Ramos (cell line): Measurements from ENCODE around the gene BIRC6.
"Not testable (repeated sequence)": the region's sequence is repeated elsewhere in the genome, so short reads cannot be mapped to it uniquely, and the experiment has no call there.

ENCODE experiments used
- in situ Hi-C: fragments of 300-500 bp; cut with MboI; formaldehyde crosslinking; loops from one replicate; pipeline ENCODE4 v1.14.3; 2022; ENCODE audit warnings: low sequenced_read_pairs; ENCODE audit not compliant: unreplicated experiment

The BIRC6 gene

DNA sequence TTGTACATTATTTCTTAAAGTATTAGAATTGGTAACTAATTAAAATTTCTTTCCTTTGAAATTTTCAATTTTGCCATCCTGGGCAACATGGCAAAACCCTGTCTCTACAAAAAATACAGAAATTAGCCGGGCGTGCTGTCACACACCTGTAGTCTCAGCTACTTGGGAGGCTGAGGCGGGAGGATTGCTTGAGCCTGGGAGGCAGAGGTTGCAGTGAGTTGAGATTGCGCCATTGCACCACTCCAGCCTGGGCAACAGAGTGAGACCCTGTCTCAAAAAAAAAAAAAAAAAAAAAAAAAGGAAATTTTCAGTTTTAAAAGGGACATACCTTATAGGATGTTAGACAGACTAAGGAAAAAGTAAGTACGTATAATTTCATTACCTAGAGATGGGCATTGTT is 14.1 kb downstream of the BIRC6 start:
- in situ Hi-C loops: not testable (repeated sequence)

DNA sequence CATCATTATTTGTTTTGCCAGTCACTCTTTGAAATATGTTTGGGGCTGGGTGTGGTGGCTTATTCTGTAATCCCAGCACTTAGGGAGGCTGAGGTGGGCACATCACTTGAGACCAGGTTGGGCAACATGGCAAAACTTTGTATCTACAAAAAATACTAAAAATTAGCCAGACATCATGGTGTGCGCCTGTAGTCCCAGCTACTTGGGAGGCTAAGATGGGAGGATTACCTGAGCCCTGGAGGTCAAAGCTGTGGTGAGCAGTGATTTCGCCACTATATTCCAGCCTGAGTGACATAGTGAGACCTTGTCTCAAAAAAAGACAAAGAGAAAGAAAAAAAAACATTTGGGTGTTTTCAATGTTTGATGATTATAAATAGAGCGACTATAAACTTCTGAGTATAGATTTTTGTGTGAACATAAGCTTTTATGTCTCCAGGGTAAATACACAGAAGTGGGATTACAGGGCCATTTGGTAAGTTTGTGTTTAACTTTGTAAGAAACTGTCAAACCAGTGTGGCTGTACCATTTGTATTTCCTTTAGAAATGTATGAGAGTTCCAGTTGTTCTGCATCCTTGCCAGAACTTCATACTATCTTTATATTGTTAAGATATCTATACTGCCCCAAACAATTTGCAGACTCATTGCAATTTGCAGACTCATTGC is 15.8 kb downstream of the BIRC6 start:
- in situ Hi-C loops: no loop called here

DNA sequence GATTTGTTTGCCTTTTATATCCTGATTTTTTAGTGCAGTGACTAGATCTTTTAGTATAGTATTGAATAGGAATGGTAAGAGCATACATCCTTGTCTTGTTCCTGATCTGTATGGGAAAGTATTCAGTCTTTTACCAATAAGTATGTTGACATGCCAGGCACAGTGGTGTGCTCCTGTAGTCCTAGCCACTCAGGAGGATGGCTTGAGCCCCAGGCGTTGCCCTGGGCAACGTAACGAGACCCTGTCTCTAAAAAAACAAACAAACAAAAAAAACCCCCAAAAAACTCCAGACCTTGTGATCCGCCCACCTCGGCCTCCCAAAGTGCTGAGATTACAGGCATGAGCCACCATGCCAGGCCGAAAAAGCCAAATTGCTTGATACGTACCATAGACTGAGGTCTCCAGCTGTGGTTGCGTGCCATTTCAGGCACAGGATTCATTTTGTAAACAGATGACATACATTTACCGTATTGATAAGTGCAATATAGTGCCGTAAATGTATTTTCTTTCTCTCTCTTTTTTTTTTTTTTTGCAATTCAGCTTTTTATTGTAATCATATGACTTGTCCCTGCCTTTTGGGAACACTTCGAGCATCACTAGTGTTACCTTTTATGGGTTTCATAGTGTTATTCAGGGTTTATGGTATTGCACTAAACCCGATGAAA is 18.5 kb downstream of the BIRC6 start:
- in situ Hi-C loops: no loop called here

DNA sequence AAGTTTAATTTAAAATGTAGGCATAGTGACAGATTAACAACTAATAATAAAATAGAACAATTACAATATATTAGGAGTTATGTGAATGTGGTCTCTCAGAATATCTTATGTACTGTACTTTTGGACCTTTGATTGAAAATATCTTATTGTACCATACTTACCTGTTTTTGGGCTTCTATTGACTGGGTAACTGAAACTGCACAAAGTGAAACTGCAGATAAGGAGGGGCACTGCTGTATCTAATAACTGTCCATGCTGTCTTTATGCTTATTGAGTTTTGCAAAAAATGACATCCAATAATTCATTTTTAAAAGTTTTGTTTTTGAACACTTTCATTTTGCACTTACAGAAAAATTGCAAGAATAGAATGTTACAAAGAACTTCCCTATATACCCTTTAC is 19.9 kb downstream of the BIRC6 start:
- in situ Hi-C loops: no loop called here

DNA sequence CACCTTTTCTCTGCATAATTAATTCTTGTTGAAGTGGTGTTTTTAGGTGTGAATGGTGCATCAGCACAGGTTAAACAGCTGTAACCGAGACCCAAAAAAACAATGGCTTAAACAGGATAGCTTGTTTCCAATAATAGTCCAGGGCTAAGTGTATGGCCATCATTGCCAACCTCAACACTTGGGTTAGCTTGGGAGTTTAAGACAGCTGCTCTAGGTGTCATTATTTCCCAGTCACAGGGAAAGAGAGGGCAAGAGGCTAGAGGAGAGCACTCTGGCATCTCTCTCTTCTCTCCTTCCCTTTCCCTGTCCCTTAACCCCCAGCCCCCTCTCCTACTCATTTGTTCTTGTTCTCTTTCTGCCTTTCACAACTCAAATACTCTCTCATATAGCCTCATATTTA is 21.1 kb downstream of the BIRC6 start:
- in situ Hi-C loops: no loop called here

DNA sequence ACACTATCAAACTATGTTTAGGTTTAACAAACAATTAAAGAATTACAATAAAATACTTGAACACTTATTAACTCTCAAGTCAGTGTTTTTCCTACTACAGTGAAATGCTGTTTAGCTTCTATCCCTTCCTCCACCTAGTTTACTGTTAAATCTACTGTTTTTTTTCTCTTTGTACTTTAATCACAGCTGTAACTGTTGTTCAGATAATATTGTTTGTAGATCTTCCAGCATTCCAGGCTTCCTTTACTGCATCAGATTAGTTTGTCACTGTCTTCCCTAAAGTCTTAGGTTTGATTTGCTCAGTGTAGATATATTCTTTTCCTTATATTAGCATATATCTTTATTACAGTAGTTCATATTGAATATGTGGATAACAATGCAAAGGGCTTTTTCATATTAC is 22.5 kb downstream of the BIRC6 start:
- in situ Hi-C loops: no loop called here

DNA sequence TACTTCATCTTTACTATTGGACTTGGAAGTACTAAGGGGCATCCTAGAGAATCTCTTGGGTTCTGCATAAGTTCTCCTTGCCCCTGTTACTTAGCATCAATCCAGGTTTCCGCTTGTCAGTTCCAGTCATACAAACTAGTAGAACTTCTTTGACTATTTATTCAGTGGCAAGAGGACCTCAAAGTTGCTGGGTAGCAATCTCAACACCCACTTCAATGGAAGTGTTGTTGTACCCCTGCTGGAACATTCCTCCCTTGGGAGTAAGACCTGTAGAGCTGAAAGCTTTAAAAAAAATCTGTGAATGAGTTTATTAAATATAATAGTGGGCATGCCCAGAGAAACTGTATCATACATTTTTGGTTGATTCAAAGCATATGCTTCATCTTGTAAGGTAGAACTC is 27.0 kb downstream of the BIRC6 start:
- in situ Hi-C loops: no loop called here

DNA sequence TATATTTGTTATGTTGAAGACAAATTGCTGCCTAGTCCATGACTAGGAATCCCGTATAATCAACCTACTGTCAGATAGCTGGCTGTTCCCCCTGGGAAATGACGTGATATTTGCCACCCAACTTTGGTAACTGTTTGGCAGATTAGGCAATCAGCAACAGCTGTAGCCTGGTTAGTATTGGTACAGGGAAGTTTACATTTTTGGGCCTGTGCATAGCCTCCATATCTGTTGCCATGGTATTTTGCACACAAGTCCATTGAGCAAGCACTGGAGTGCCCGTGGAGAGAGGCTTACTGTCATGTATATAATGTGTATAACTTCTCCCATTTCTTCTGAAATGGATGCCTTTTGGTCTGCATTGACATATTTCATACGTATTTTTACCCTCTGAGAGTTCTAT is 27.7 kb downstream of the BIRC6 start:
- in situ Hi-C loops: no loop called here

DNA sequence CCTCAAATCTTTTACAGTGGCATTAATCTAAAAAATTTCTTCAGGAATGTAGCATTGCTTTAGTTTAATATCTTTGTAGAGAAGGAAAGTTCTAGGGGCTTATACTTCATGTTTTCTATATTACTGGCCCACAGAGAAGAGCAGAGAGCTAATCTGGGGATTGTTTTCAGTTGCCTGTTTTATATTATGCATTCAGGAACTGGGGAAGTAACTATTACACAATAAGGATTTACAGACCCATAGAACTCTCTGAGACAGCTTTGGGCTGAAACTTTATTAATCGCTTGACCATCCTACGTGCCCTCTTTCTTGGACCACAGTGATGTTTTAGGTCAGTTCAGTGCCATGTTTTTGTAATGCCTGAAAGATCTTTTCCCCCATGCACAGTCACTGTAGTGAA is 29.9 kb downstream of the BIRC6 start:
- in situ Hi-C loops: no loop called here

DNA sequence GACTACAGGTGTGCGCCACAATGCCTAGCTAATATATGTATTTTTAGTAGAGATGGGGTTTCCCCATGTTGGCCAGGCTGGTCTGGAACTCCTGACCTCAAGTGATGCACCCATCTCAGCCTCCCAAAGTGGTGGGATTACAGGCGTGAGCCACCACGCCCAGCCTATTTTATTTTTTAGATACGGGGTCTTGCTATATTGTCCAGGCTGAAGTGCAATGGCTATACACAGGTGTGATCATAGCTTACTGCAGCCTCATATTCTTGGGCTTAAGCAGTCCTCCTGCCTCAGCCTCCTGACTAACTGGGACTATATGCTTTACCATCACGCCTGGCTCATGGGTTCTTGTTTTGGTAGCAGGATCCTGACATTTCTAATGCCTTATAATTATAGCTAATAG is 42.4 kb downstream of the BIRC6 start:
- in situ Hi-C loops: no loop called here

DNA sequence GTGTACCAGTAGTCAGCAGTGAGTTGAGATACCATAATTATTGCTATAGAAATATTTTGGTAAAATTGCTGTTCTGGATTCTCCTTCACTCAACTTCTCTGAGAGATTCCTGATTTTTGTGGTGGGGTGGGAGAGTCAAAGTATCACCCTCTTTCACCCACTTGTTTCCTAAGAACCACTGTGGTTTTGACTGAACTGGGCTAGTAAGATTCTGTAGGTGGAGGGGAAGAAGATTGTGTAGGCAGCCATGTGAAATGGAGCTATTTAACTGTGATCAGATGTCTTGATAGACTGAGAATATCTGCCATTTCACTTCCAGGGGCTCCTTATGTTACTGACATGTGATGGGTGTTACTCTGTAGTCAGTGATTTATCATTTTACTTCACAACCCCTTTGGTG is 45.3 kb downstream of the BIRC6 start:
- in situ Hi-C loops: no loop called here

DNA sequence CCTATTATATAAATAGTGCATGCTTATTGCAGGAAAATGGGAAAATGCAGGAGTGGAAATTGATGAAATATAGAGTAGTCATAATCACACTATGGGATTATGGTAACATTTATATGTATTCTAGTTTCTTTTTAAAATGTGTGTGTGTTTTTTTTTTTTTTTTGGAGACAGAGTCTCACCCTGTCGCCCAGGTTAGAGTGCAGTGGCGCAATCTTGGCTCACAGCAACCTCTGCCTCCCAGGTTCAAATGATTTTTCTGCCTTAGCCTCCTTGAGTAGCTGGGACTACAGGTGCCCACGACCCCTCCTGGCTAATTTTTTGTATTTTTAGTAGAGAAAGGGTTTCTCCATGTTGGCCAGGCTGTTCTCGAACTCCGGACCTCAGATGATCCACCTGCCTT is 47.0 kb downstream of the BIRC6 start:
- in situ Hi-C loops: no loop called here

DNA sequence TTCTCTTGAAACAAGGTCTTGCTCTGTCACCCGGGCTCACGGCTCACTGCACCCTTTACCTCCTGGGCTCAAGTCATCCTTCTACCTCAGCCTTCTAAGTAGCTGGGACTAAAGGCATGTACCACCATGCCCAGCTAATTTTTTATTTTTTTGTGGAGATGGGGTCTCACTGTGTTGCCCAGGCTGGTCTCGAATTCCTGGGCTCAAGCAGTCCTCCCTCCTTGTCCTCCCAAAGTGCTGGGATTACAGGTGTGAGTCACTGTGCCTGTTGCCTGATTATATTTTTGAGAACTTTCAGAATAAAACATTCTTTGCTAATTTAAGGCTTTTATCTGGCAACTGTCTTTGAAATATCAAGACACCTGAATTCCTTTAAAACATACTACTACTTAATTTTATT is 47.9 kb downstream of the BIRC6 start:
- in situ Hi-C loops: no loop called here

DNA sequence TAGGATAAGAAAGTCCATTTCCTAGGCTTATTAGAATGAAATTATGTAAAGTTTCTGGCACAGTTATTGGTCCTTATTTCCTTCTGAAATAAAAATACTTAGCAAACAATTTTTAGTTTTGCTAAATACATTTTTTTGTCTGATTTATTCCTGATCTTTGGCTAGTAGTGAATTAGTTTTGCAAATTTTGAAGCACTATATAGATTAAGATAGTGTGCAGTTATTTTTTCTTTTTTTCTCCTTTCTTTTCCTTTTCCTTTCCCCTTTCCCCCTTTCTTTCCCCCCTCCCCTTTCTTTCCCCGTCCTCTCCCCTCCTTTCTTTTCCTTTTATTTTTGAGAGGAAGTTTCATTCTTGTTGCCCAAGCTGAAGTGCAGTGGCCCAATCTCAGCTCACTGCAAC is 59.7 kb downstream of the BIRC6 start:
- in situ Hi-C loops: no loop called here

DNA sequence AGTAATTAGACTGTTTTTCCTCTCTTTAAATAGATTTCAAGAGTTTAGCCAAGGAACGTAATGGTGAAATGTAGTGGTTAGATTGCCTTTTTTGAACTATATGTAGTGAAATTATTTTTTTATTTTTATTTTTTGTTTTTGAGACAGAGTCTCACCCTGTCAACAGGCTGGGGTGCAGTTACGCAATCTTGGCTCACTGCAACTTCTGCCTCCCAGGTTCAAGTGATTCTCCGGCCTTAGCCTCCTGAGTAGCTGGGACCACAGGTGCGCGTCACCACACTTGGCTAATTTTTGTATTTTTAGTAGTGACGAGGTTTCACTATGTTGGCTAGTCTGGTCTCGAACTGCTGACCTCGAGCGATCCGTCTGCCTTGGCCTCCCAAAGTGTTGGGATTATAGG is 60.8 kb downstream of the BIRC6 start:
- in situ Hi-C loops: no loop called here

DNA sequence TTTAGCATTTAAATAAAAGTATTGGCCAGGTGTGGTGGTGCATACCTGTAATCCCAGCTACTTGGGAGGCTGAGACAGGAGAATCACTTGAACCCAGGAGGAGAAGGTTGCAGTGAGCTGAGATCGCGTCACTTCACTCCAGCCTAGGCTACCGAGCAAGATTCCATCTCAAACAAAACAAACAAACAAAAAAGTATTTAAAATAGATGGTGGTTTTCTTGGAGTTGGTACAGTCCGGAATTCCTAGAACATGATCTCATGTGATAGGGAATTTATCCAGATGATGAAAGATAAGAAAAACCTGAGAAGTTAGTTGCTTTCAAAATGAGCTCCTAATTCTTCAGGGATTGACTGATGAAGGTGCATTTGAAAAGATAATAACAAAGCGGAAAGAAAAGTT is 62.0 kb downstream of the BIRC6 start:
- in situ Hi-C loops: no loop called here

DNA sequence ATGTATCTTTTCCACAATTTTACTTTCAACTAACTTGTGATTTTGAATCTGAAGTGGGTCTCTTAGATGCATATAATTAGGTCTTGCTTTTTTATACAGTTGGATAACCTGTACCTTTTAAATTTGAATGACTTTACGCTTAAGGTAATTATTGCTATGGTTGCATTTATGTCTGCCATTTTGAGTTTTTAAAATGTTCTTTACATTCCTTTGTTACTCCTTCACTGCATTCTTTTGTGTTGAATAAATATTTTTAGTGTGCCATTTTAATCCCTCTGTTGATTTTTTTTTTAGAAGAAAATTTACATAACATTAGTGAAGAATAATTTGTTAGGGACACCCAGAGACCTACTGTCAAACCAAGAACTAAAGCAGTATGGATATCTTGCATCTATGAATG is 65.3 kb downstream of the BIRC6 start:
- in situ Hi-C loops: no loop called here

DNA sequence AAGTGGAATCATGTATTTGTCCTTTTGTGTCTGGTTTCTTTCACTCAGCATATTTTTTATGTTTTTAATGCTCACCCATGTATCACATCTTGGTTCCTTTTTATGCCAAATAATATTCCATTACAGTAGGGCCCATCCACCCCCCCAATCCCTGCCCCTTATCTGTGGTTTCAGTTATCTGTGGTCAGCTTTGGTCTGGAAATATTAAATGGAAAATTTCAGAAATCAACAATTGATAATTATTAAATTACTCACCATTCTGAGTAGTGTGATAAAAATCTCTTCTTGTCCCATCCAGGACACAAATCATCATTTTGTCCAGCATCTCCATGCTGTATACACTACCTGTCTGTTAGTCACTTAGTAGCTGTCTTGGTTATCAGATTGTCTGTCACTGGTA is 66.7 kb downstream of the BIRC6 start:
- in situ Hi-C loops: no loop called here

DNA sequence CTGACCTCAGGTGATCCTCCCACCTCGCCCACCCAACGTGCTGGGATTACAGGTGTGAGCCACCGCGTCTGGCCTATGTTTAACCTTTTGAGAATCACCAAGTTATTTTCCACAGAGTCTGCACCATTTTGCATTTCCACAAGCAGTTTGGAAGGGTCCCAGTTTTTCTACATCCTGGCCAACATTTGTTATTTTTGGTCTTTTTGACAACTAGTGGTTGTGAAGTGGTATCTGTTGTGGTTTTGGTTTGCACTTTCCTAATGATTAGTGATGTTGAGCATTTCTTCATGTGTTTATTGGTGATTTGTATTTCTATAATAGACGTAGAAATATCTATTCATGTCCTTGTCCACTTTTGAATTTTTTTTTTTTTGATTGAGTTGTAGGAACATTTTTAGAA is 67.9 kb downstream of the BIRC6 start:
- in situ Hi-C loops: no loop called here

DNA sequence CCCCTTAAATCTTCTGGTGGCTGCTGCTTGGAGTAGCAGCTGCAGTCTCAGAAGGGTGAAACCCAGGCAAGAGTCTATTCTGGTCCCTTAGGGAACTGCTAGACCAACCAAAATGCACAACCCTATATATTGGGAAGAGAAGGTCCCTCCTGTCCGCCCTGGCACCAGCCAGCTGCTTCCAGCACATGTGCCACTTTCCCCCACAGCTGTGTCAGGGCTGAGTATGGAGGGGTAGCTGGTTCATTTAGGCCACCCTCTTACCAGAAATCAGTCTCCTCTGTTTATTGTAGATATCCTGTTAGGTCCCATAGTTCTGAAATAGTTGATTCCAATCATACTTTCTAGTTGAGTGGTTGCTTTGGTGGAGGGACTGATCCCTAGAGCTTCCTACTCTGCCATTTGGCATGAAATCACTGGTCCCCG is 68.9 kb downstream of the BIRC6 start:
- in situ Hi-C loops: no loop called here

DNA sequence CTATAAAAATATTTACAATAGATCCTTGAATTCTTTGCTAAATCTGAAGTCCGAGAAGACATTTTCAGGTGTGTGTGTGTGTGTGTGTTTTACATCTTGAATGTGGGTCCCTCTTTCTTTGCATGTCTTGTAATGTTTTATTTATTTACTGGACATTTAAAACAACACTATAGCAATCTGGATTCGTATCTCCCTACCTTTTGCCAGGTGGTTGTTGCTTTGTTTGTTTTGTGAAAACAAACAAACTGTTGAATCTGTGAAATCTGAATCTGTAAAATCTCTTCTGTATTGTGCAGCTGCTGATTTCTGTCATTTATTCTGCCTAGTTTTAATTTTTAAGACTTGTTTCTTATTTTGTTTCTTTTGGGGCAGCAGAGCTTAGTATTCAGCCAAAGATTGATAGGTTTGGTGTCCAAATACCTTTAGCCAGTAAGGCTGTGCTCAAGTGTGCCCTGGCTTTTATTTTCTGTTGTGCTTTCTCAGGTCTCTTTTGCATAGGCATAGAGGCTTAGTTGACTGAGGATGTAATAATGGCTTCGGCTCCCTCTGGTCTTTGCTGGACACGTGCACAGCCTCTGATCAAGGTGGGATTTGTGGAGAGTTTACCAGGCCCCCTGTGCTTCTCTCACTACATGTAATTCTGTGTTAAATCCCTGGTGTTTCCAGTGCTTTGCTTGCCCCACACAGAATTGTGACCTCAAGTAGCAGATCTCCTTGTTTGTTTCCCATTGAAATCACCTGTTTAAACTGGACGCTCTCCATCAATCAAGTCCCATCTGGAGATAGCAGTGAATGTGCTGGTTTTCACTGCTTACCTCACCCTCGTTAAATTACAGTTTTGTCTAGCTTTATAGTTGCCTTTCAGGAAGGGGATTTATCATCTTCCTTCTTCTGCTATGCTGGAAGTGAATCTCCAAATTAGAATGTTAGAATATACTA is 71.1 kb downstream of the BIRC6 start:
- in situ Hi-C loops: no loop called here
